Ectodermal cell (in vitro differentiated cells): ENCODE measurements around the gene BAIAP2L2.

Experiments used
- H3K27ac ChIP-seq: 2 replicates; pipeline ENCODE4 v1.7.0; 2013; ENCODE audit warnings: mild to moderate bottlenecking, low read depth, low read length; ENCODE audit not compliant: insufficient read depth, poor library complexity, severe bottlenecking
- H3K27me3 ChIP-seq: 2 replicates; pipeline ENCODE4 v1.7.0; 2013; ENCODE audit warnings: mild to moderate bottlenecking, low read length; ENCODE audit not compliant: insufficient read depth, control insufficient read depth, poor library complexity, severe bottlenecking
- H3K36me3 ChIP-seq: one replicate; pipeline ENCODE4 v1.7.0; 2013; ENCODE audit warnings: low read length; ENCODE audit not compliant: control insufficient read depth, insufficient read depth
- H3K4me1 ChIP-seq: one replicate; pipeline ENCODE4 v1.7.0; 2013; ENCODE audit warnings: low read length; ENCODE audit not compliant: control insufficient read depth, insufficient read depth
- H3K4me3 ChIP-seq: 2 replicates; pipeline ENCODE4 v1.7.0; 2013; ENCODE audit warnings: low read depth, low read length, control low read depth; ENCODE audit not compliant: insufficient read depth
- H3K9me3 ChIP-seq: 2 replicates; pipeline ENCODE4 v1.7.0; 2013; ENCODE audit warnings: mild to moderate bottlenecking, low read length, moderate library complexity; ENCODE audit not compliant: control insufficient read depth
- WGBS, 2 experiments: methylation state at CpG; one replicate each; pipeline ENCODE4 v1.1.7; 2013; ENCODE audit warnings: missing lambda C conversion rate in 2 of 2; 5-methylcytosine and 5-hydroxymethylcytosine counted together

BAIAP2L2 gene

DNA sequence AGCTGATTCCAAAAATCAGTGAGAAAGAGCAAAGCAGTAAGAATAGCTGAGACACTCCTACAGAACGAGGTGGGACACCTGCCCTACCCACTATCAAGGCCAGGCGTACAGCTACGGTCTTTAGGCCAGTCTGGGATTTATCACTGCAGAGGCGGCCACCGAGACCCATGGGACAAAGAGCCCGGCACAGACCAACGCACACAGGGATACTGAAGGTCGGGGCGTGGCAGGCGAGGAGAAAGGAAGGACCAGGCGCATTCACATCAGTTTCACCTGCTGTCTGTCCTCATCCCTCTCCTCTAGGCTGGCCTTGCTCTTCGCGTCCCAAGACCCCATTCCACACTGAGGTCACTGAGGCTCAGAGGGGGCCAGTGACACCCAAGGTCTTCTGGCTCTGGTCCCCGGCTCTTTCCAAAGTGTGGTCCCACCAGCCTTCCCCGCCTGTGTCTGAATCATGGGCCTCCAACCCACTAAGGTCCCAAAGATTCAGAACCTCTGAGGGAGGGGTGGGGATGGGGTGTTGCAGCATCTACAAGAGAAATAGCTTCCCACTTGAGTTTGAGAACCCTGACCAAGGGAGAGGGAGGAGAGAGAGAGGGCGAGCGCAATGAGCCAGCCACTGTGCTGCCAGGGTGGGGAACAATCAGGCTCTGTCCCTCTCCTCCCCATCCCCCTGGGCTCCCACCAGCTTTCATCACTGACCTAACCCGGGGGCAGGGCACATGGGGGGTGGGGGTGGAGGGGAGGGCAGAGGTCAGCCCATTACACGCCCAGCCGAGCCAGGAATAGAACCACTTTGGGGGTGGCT lies 60.5 kb downstream of the BAIAP2L2 start:
- 90 to 93% methylated on average over 19 of the region's 20 CpGs for whole genome bisulfite sequencing, 2 experiments

GRCh38 chr22:38046070-38046748 lies 64.3 kb downstream of the BAIAP2L2 start:
- H3K4me3 ChIP-seq = no peak overlapping the region
- peak overlapping the region; percentile 18 for H3K27ac ChIP-seq
- WGBS, 2 experiments = 65 to 70% methylated on average over 14 of the region's 14 CpGs
- peaks cover 13% of the 10 kb centered on the region for H3K4me1 ChIP-seq
- H3K36me3 ChIP-seq = no peaks in the 10 kb centered on the region
- no peaks in the 10 kb centered on the region for H3K9me3 ChIP-seq
- no peaks in the 10 kb centered on the region for H3K27me3 ChIP-seq

More for the DNA sequence above, 60.5 kb downstream of the BAIAP2L2 start:
- no peaks in the 10 kb centered on the region for H3K36me3 ChIP-seq
- peaks cover 3% of the 10 kb centered on the region for H3K27me3 ChIP-seq
- no peak overlapping the region for H3K4me3 ChIP-seq
- no peaks in the 10 kb centered on the region for H3K9me3 ChIP-seq
- H3K27ac ChIP-seq = no peak overlapping the region
- H3K4me1 ChIP-seq = peaks cover 13% of the 10 kb centered on the region

DNA sequence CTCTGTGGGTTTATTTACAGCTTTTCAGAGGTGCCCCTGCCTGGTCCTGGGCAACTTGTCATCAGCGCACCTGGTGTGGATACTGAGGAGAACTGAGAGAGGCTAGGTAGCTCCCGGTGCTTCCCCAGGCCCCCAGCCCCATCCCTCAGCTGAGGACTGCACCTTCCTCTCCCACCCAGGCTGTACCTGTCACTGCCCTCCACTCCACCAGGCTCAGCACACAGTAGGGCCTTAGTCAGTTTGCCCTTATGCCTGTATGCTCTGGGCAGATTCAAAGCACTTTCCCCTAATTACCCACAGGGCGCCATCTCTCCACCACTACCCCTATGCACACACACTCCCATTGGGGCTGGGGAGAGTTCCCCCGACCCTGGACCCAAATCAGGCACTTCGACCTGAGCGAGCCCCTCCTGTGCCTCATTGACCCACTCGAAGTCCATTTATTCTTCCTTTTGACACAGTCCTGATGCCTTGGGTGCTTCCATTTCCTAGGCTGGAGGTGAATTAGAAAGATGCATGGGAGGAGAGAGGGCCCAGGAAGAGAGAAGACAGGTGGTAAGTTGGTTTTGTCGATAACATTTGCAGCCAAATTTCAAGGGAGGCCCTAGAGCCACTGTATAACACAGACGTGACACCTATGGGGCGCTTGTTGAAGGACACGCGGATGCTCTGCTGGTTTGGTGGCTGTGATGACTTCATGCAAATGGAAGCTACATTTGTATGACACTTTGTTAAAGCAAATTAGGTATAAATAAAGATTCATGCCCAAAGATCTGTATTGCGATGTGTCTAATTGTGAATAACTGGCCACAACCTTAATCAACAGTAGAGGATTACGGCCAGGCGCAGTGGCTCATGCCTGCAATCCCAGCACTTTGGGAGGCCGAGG lies 67.1 kb downstream of the BAIAP2L2 start:
- 90 to 94% methylated on average over 16 of the region's 16 CpGs for WGBS, 2 experiments
- Histone ChIP-seq H3K36me3 (no peaks in the 10 kb centered on the region), H3K27ac (no peak overlapping the region), H3K4me1 (peaks cover 13% of the 10 kb centered on the region), H3K9me3 (no peaks in the 10 kb centered on the region), H3K4me3 (no peak overlapping the region), H3K27me3 (no peaks in the 10 kb centered on the region)

- H3K27ac ChIP-seq = no peak overlapping the region
- no peaks in the 10 kb centered on the region for H3K27me3 ChIP-seq
- H3K4me1 ChIP-seq = peaks cover 13% of the 10 kb centered on the region
- no peak overlapping the region for H3K4me3 ChIP-seq
- no peaks in the 10 kb centered on the region for H3K36me3 ChIP-seq
- H3K9me3 ChIP-seq = no peaks in the 10 kb centered on the region
- 89 to 90% methylated on average over 1 of the region's 1 CpG for WGBS, 2 experiments
Observed at GRCh38 chr22:38042488-38042790, 68.0 kb downstream of the BAIAP2L2 start.

DNA sequence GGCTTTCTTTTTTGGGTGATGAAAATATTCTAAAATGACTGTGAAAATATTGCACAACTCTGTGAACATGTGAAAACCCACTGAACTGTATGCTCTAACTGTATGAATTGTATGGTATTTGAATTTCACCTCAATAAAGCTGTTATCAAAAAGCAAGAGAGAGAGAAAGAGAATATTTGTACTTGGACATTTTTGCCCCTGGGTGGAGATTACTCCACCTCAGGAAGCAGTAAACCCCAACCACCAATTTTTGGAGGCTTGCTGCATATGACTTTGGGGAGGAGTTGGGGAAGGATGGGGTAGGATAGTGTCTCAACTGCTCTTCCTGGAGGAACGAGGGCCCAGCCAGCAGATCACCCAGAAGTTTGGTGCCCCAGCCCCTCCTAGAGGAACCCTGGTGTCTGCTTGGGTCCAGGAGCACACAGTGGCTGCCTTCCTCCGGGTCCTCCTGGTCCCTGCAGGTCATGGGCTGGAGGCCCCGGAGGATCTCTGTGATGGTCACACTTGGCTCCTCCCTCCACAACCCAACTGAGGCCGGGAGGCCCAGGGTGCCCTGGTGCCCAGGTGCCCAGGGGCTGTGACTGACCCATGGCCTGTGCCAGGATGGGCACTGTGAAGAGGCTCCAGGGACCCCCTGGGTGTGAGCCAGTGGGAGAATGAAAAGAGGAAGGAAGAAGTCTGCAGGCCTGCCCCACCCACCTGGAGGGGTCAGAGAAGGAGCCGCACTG lies 68.6 kb downstream of the BAIAP2L2 start:
- no peaks in the 10 kb centered on the region for H3K36me3 ChIP-seq
- H3K9me3 ChIP-seq = no peaks in the 10 kb centered on the region
- WGBS, 2 experiments = 92 to 96% methylated on average over 5 of the region's 5 CpGs
- no peaks in the 10 kb centered on the region for H3K27me3 ChIP-seq
- H3K4me3 ChIP-seq = no peak overlapping the region
- no peak overlapping the region for H3K27ac ChIP-seq
- peaks cover 10% of the 10 kb centered on the region for H3K4me1 ChIP-seq

DNA sequence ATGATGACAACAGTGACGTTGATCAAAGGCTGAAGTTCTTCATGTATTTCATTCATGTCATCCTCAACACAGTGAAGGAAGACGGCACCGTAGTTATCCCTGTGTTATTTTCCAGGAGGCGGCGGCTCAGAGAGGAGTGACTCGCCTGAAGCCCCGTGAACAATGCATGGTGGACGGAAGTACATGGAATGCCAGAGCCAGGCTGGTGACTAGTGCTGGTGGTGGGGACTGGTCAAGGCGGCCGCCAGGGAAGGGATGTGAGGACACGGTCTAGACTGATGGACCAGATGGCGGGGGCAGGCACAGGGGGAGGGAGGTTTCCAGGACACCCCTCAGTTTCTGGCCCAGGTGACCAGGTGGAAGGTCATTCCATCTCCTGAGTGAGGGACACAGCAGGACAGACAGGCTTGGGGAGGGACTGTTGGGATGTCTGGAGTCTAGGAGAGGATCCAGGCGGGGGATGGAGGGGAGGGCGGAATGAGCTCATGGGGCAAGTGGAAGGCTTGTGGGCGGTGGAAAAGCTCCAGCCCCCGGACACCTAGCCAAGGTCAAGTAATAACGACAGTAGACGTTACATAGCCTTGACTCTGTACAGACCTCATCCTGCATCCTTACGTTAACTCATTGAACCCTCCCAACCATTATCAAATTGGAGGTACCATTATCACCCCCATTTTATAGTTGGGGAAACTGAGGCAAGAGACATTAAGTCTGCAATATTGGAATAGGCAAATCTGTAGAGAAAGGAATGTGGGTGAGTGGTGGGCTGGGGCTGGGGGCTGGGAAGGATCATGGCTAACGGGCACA lies 69.3 kb downstream of the BAIAP2L2 start:
- WGBS, 2 experiments = 92 to 95% methylated on average over 20 of the region's 20 CpGs
- no peaks in the 10 kb centered on the region for H3K27me3 ChIP-seq
- H3K9me3 ChIP-seq = no peaks in the 10 kb centered on the region
- no peaks in the 10 kb centered on the region for H3K36me3 ChIP-seq
- no peak overlapping the region for H3K27ac ChIP-seq
- H3K4me1 ChIP-seq = peaks cover 10% of the 10 kb centered on the region
- no peak overlapping the region for H3K4me3 ChIP-seq

DNA sequence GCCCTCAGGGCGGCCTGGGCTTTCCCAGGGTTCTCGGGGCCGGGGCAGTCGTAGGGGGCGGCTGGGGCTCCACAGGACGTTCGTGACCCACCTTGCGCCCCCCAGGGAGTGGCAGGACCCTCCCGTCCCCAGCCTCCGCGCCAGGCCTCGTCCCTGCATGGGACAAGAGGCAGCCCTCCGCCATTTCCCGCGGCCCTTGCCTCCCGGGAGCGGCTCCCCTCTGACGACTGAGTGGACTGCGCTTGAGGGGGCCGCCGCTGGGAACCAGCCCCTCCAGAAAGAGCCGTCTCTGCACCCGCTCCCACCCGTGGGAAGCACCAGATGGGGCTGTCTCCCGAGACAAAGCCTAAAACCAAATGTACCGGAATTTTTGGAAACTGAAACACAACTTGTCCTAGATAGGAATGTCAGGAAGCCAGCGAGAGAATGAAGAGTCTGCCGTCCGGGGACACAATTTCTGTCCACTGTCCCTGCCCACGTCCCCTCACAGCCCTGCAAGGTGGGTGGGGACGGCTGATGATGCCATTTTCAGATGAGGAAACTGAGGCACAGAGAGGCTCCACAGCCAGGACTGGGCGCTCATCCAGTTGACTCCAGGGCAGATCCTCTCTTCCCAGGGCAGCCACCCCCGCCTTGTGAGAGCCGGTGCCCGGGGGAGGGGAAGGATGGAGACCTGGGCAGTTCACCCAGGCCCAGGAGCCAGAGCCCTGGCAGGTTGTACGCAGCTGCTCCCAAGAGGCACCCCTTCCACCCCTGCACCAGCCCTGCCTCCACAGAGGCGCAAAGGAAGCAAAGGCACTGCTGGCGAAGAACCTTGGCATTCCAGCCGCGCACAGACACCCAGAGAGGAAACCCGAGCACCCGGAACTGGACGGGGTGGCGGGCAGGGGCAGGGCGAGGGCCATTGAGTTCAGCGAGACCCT lies 71.3 kb downstream of the BAIAP2L2 start:
- Histone ChIP-seq H3K27me3 (no peaks in the 10 kb centered on the region), H3K4me3 (no peak overlapping the region), H3K9me3 (no peaks in the 10 kb centered on the region), H3K36me3 (no peaks in the 10 kb centered on the region), H3K27ac (no peak overlapping the region), H3K4me1 (peaks cover 23% of the 10 kb centered on the region)
- 94% methylated on average over 46 of the region's 46 CpGs for WGBS, 2 experiments

DNA sequence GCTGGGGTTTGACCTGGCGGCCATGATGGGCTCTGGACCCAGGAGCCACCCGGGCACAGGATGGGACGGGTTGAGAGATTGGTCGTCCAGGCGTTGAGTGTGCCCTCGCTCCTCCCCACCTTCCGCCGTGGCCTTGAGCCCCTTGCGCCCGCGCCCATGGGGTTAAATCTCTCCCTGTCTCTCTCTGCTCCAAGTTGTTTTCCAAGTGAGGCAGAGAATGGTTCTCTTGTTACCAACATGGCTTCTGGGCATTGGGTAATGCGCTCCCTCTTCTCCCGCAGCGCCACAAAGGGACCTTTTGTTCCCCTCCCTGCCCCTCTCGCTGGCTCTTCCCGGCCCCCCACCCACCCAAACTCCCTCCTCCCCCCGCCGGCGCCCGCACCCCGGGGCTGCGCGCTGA lies 72.1 kb downstream of the BAIAP2L2 start:
- 95 to 96% methylated on average over 22 to 23 of the region's 23 CpGs for WGBS, 2 experiments

More for the DNA sequence above, 72.1 kb downstream of the BAIAP2L2 start:
- H3K9me3 ChIP-seq = no peaks in the 10 kb centered on the region
- no peaks in the 10 kb centered on the region for H3K36me3 ChIP-seq
- H3K4me1 ChIP-seq = peaks cover 30% of the 10 kb centered on the region
- H3K4me3 ChIP-seq = no peak overlapping the region
- H3K27ac ChIP-seq = no peak overlapping the region
- H3K27me3 ChIP-seq = no peaks in the 10 kb centered on the region
